Upper lobe of left lung (tissue), 6 donors: ENCODE data around the gene SNCG. TPM values are rescaled to one million over a fixed set of nuclear protein-coding genes. Genes with fewer than 3 reads are reported as not detected.
"Not testable (repeated sequence)": the region's sequence is repeated elsewhere in the genome, so short reads cannot be mapped to it uniquely, and the experiment has no call there.

Experiments
- ATAC-seq, 2 donors: fragments of 200-7000 bp; cut with Tn5 transposase; one replicate each; pipeline ENCODE4 v1.9.1; 2022; ENCODE audit warnings: mild to moderate bottlenecking in 2 of 2, moderate library complexity in 2 of 2; ENCODE audit not compliant: low FRiP score in 2 of 2
- DNase-seq, 2 donors: peaks; one replicate each; pipeline ENCODE4 v3.0.0-alpha.2; 2019 to 2020
- H3K27ac ChIP-seq, 4 donors: fragments of 200-600 bp; sonication (generic); one replicate each; pipeline ENCODE4 v1.5.1; 2016 to 2019
- H3K27me3 ChIP-seq, 4 donors: fragments of 200-600 bp; sonication (generic); one replicate each; pipeline ENCODE4 v1.5.1; 2017 to 2019
- H3K36me3 ChIP-seq, 4 donors: fragments of 200-600 bp; sonication (generic); one replicate each; pipeline ENCODE4 v1.5.1; 2016 to 2019
- H3K4me1 ChIP-seq, 4 donors: fragments of 200-600 bp; sonication (generic); one replicate each; pipeline ENCODE4 v1.5.1; 2018 to 2019
- H3K4me3 ChIP-seq, 4 donors: fragments of 200-600 bp; sonication (generic); one replicate each; pipeline ENCODE4 v1.5.1; 2017 to 2019; ENCODE audit warnings: mild to moderate bottlenecking in 2 of 4, moderate library complexity in 1 of 4
- H3K9me3 ChIP-seq, 4 donors: fragments of 200-600 bp; sonication (generic); one replicate each; pipeline ENCODE4 v1.5.1; 2018 to 2019
- CTCF ChIP-seq, 6 experiments: fragments of 450-650 bp in 4 of 6; fragments of 200-600 bp in 2 of 6; sonication (generic) in 2 of 6; IDR thresholded peaks; one replicate each; pipeline ENCODE4 v1.5.1; 2016 to 2019; ENCODE audit warnings: antibody characterized with exemption in 6 of 6
- EP300 ChIP-seq, 4 donors: sonication (generic); formaldehyde crosslinking; IDR thresholded peaks; one replicate each; pipeline ENCODE4 v1.5.1; 2017; ENCODE audit warnings: antibody characterized with exemption in 4 of 4, control low read depth in 2 of 4
- POLR2A ChIP-seq, 4 donors: fragments of 450-650 bp; IDR thresholded peaks; one replicate each; pipeline ENCODE4 v1.5.1; 2016 to 2017; ENCODE audit warnings: antibody characterized with exemption in 4 of 4, mild to moderate bottlenecking in 2 of 4
- POLR2AphosphoS5 ChIP-seq, 2 donors: sonication (generic); formaldehyde crosslinking; IDR thresholded peaks; one replicate each; pipeline ENCODE4 v1.5.1; 2017; ENCODE audit warnings: antibody characterized with exemption in 2 of 2
- whole genome bisulfite sequencing, 2 donors: methylation state at CpG; one replicate each; pipeline ENCODE4 v1.1.5; 2017 to 2018; 5-methylcytosine and 5-hydroxymethylcytosine counted together
- total RNA-seq, 6 donors: library from RNA; depleted of rRNA in 4 of 6; stranded (reverse); fragments of >200 nt in 4 of 6; gene quantifications; one replicate each; pipeline versions ENCODE4 v1.1.0 to v1.2.1, GENCODE V29; 2016 to 2021
- donor health status: DM: no; HTN: no; CAD: no; lungs with moderate emphysema.
- donor health status: DM: no; HTN: yes; CAD: no; lungs with severe emphysema.

Gene SNCG
- total RNA-seq, 6 donors from 2014 or later = 2.9 to 24.7 (median 6.4) TPM; not detected in 1

DNA sequence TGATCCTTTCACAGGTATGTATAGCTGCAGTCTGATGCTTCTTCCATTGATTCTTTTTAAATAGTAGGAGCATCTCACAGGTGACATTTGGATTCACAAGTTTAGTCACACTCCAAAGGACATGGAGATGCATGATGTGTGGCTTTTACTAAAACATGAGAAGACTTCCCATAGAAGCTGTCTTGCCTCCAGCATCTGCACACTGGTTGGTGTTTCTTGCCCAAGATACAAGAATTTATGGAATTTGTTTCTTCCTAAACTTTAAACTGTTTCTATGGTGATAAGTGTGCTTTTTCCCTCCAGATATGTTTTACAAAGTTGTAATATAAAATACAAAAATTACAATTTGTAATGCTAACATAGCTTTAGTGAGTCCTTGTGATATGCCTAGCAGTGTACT is 34.1 kb downstream of the SNCG start:
- H3K4me3 ChIP-seq = no peak overlapping the region
- no peak for DNase-seq
- H3K36me3 ChIP-seq = peaks cover 0 to 32% (median 0%) of the 10 kb centered on the region in 4 donors
- H3K27ac ChIP-seq = no peak overlapping the region
- H3K9me3 ChIP-seq = no peaks in the 10 kb centered on the region
- no peaks in the 10 kb centered on the region for H3K4me1 ChIP-seq
- H3K27me3 ChIP-seq = no peaks in the 10 kb centered on the region
- no peak for ATAC-seq
- no peak for TF ChIP-seq CTCF (IDR thresholded peaks at IDR 0.05)
- TF ChIP-seq POLR2AphosphoS5 (IDR thresholded peaks at IDR 0.05) = no peak
- no peak for TF ChIP-seq POLR2A (IDR thresholded peaks at IDR 0.05)
- no peak for TF ChIP-seq EP300 (IDR thresholded peaks at IDR 0.05)

GRCh38 chr10:86992929-86993328 is 34.5 kb downstream of the SNCG start:
- no peak overlapping the region for H3K4me3 ChIP-seq
- ATAC-seq (no peak), DNase-seq (no peak)
- H3K36me3 ChIP-seq = peaks cover 0 to 32% (median 0%) of the 10 kb centered on the region in 4 donors
- TF ChIP-seq POLR2A (IDR thresholded peaks at IDR 0.05) (no peak), EP300 (IDR thresholded peaks at IDR 0.05) (no peak), CTCF (IDR thresholded peaks at IDR 0.05) (no peak), POLR2AphosphoS5 (IDR thresholded peaks at IDR 0.05) (no peak)
- 84% methylated on average over 2 of the region's 2 CpGs for WGBS, 2 donors
- H3K27me3 ChIP-seq = no peaks in the 10 kb centered on the region
- H3K27ac ChIP-seq = no peak overlapping the region
- no peaks in the 10 kb centered on the region for H3K4me1 ChIP-seq
- H3K9me3 ChIP-seq = no peaks in the 10 kb centered on the region

GRCh38 chr10:86999802-87000403 is 41.5 kb downstream of the SNCG start:
- DNase-seq, H3K9me3 ChIP-seq, H3K27me3 ChIP-seq, H3K4me1 ChIP-seq, H3K4me3 ChIP-seq: not testable (repeated sequence)
- H3K27ac ChIP-seq = peak overlapping the region in 1 of 4 donors; percentile 33
- TF ChIP-seq EP300 (IDR thresholded peaks at IDR 0.05) (peak in 1 of 4 donors; percentile 17), POLR2A (IDR thresholded peaks at IDR 0.05) (peak in 1 of 4 donors; percentile 45)
- WGBS, 2 donors = 46 to 67% methylated on average over 6 of the region's 6 CpGs
- peaks cover 0 to 25% (median 0%) of the 10 kb centered on the region in 4 donors for H3K36me3 ChIP-seq
- peak in 1 of 2 donors; percentile 44 for ATAC-seq

DNA sequence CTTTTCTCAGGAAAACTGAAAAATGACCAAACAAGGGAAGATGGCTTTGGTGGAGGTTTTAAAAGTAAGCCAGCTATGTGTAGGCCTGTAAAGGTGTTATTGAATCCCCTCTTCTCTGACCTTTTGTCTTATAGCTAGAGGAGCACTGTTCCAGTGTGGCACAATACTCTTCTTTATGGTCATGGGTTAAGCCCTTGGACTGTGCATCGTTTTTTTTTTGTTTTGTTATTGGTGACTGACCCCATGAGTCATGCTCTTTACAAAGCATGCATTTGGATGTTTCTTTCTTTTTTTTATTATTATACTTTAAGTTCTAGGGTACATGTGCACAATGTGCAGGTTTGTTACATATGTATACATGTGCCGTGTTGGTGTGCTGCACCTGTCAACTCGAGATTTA is 42.1 kb downstream of the SNCG start:
- TF ChIP-seq EP300 (IDR thresholded peaks at IDR 0.05) (no peak), POLR2A (IDR thresholded peaks at IDR 0.05) (no peak), POLR2AphosphoS5 (IDR thresholded peaks at IDR 0.05) (no peak), CTCF (IDR thresholded peaks at IDR 0.05) (no peak)
- no peak overlapping the region for H3K4me3 ChIP-seq
- no peaks in the 10 kb centered on the region for H3K9me3 ChIP-seq

GRCh38 chr10:87007124-87007523 is 48.7 kb downstream of the SNCG start:
- WGBS, 2 donors = 58% methylated on average over 1 of the region's 1 CpG; no CpG with 5 or more reads in 1 of the 2 donors
- ATAC-seq, H3K27me3 ChIP-seq, H3K9me3 ChIP-seq, H3K4me3 ChIP-seq, DNase-seq, H3K36me3 ChIP-seq, H3K27ac ChIP-seq, H3K4me1 ChIP-seq: not testable (repeated sequence)

More for the DNA sequence above, 42.1 kb downstream of the SNCG start:
- DNase-seq (no peak), ATAC-seq (no peak)
- H3K27me3 ChIP-seq = no peaks in the 10 kb centered on the region
- peaks cover 0 to 23% (median 0%) of the 10 kb centered on the region in 4 donors for H3K36me3 ChIP-seq
- no peaks in the 10 kb centered on the region for H3K4me1 ChIP-seq
- peak overlapping the region in 1 of 4 donors; percentile 33 for H3K27ac ChIP-seq
- WGBS, 2 donors = 78 to 79% methylated on average over 3 of the region's 3 CpGs

GRCh38 chr10:87007674-87008073 is 49.3 kb downstream of the SNCG start:
- not testable (repeated sequence) for H3K27me3 ChIP-seq, H3K27ac ChIP-seq, ATAC-seq, H3K9me3 ChIP-seq, H3K4me3 ChIP-seq, DNase-seq, H3K4me1 ChIP-seq, H3K36me3 ChIP-seq
- 76 to 79% methylated on average over 5 to 6 of the region's 6 CpGs for WGBS, 2 donors

- H3K9me3 ChIP-seq, H3K27ac ChIP-seq, H3K27me3 ChIP-seq, DNase-seq, H3K4me3 ChIP-seq, ATAC-seq, H3K4me1 ChIP-seq, H3K36me3 ChIP-seq: not testable (repeated sequence)
- 85 to 93% methylated on average over 7 of the region's 7 CpGs for WGBS, 2 donors
These were observed 49.9 kb downstream of the SNCG start for GRCh38 chr10:87008303-87008702.

DNA sequence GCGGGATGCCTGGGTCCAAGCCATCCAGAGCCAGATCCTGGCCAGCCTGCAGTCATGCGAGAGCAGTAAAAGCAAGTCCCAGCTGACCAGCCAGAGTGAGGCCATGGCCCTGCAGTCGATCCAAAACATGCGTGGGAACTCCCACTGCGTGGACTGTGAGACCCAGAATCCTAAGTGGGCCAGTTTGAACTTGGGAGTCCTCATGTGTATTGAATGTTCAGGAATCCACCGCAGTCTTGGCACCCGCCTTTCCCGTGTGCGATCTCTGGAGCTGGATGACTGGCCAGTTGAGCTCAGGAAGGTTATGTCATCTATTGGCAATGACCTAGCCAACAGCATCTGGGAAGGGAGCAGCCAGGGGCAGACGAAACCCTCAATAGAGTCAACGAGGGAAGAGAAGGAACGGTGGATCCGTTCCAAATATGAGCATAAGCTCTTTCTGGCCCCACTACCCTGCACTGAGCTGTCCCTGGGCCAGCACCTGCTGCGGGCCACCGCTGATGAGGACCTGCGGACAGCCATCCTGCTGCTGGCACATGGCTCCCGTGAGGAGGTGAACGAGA is 50.8 kb downstream of the SNCG start:
- not testable (repeated sequence) for H3K4me1 ChIP-seq, H3K27ac ChIP-seq, H3K9me3 ChIP-seq, H3K36me3 ChIP-seq, H3K4me3 ChIP-seq, ATAC-seq, H3K27me3 ChIP-seq
- DNase-seq = peak in 1 of 2 donors; percentile 43
- WGBS, 2 donors = 95 to 96% methylated on average over 11 to 17 of the region's 18 CpGs
